Suprapubic skin (tissue), 4 donors: ENCODE results near the gene TCF12.

Experiments used
- CTCF ChIP-seq, 2 donors: fragments of 200-600 bp in 1 of 2; fragments of 450-650 bp in 1 of 2; sonication (generic) in 1 of 2; IDR thresholded peaks; one replicate each; pipeline ENCODE4 v1.5.1; 2016 to 2019; ENCODE audit warnings: antibody characterized with exemption in 2 of 2, mild to moderate bottlenecking in 1 of 2, moderate library complexity in 1 of 2
- EP300 ChIP-seq: sonication (generic); formaldehyde crosslinking; IDR thresholded peaks from one replicate; pipeline ENCODE4 v1.6.1; 2017; ENCODE audit warnings: antibody characterized with exemption
- POLR2AphosphoS5 ChIP-seq, 3 donors: sonication (generic); formaldehyde crosslinking; IDR thresholded peaks; one replicate each; pipeline ENCODE4 v1.6.1; 2017; ENCODE audit warnings: antibody characterized with exemption in 3 of 3

GRCh38 chr15:57017024-57017423 is 98.6 kb downstream of the TCF12 start:
- TF ChIP-seq CTCF (IDR thresholded peaks at IDR 0.05), result no peak
- no peak for TF ChIP-seq POLR2AphosphoS5 (IDR thresholded peaks at IDR 0.05)
- TF ChIP-seq EP300, result no peak
